WERI-Rb-1 (cell line): Measurements from ENCODE around the gene PRKAG2.
A peak's percentile ranks its signal among the peaks of the same experiment; 100 is the strongest.
"Not testable (repeated sequence)": the region's sequence is repeated elsewhere in the genome, so short reads cannot be mapped to it uniquely, and the experiment has no call there.

Experiments used
- DNase-seq: peaks from one replicate; pipeline ENCODE4 v3.0.0-alpha.2; 2020
- H3K27ac ChIP-seq: fragments of 250-450 bp; sonication (Bioruptor Pico); 2 replicates; pipeline ENCODE4 v1.5.1; 2020; ENCODE audit warnings: mild to moderate bottlenecking, moderate library complexity
- H3K27me3 ChIP-seq: fragments of 250-450 bp; sonication (Bioruptor Pico); 2 replicates; pipeline ENCODE4 v1.5.1; 2021; ENCODE audit warnings: mild to moderate bottlenecking, low read depth, moderate library complexity; ENCODE audit not compliant: insufficient read depth, severe bottlenecking
- H3K36me3 ChIP-seq: fragments of 250-450 bp; sonication (Bioruptor Pico); 2 replicates; pipeline ENCODE4 v1.5.1; 2020; ENCODE audit warnings: mild to moderate bottlenecking, moderate library complexity
- H3K4me3 ChIP-seq: 2 replicates; pipeline ENCODE4 v1.5.1; 2011; ENCODE audit warnings: low read depth, mild to moderate bottlenecking, control low read depth, low read length
- H3K9me3 ChIP-seq: fragments of 250-450 bp; sonication (Bioruptor Pico); 2 replicates; pipeline ENCODE4 v1.5.1; 2021; ENCODE audit warnings: mild to moderate bottlenecking, moderate library complexity; ENCODE audit not compliant: severe bottlenecking
- CTCF ChIP-seq: IDR thresholded peaks from 2 replicates; pipeline ENCODE4 v1.5.1; 2011; ENCODE audit warnings: low read depth, mild to moderate bottlenecking, control low read depth, inconsistent platforms, low read length

The PRKAG2 gene

GRCh38 chr7:151784853-151785680 lies 91.8 kb downstream of the PRKAG2 start:
- Histone ChIP-seq H3K36me3 (no peaks in the 10 kb centered on the region), H3K27ac (no peak overlapping the region), H3K4me3 (no peak overlapping the region), H3K9me3 (no peaks in the 10 kb centered on the region), H3K27me3 (no peaks in the 10 kb centered on the region)
- DNase-seq: no peak
- TF ChIP-seq CTCF: no peak

- Histone ChIP-seq H3K9me3 (no peaks in the 10 kb centered on the region), H3K36me3 (no peaks in the 10 kb centered on the region)
- DNase-seq: no peak
Measured at GRCh38 chr7:151783958-151784575, 92.8 kb downstream of the PRKAG2 start.

GRCh38 chr7:151782598-151783448 lies 94.1 kb downstream of the PRKAG2 start:
- peak; percentile 95 for TF ChIP-seq CTCF
- H3K4me3 ChIP-seq: peak overlapping the region; percentile 11
- H3K9me3 ChIP-seq: no peaks in the 10 kb centered on the region
- H3K36me3 ChIP-seq: no peaks in the 10 kb centered on the region
- H3K27me3 ChIP-seq: no peaks in the 10 kb centered on the region
- H3K27ac ChIP-seq: no peak overlapping the region
- peak; percentile 87 for DNase-seq

More at GRCh38 chr7:151783958-151784575, 92.8 kb downstream of the PRKAG2 start:
- Histone ChIP-seq H3K27ac (no peak overlapping the region), H3K4me3 (no peak overlapping the region), H3K27me3 (no peaks in the 10 kb centered on the region)
- no peak for TF ChIP-seq CTCF

GRCh38 chr7:151782256-151782597 lies 94.7 kb downstream of the PRKAG2 start:
- H3K36me3 ChIP-seq, H3K27me3 ChIP-seq, H3K4me3 ChIP-seq, DNase-seq, H3K9me3 ChIP-seq, H3K27ac ChIP-seq: not testable (repeated sequence)

- Histone ChIP-seq H3K27ac (no peak overlapping the region), H3K9me3 (no peaks in the 10 kb centered on the region), H3K36me3 (no peaks in the 10 kb centered on the region), H3K27me3 (no peaks in the 10 kb centered on the region), H3K4me3 (no peak overlapping the region)
- no peak for DNase-seq
- no peak for TF ChIP-seq CTCF
Measured at GRCh38 chr7:151781161-151781845, 95.6 kb downstream of the PRKAG2 start.

- Histone ChIP-seq H3K27me3 (no peaks in the 10 kb centered on the region), H3K9me3 (no peaks in the 10 kb centered on the region), H3K27ac (no peak overlapping the region), H3K4me3 (no peak overlapping the region), H3K36me3 (no peaks in the 10 kb centered on the region)
- peak; percentile 37 for DNase-seq
- TF ChIP-seq CTCF: no peak
Measured at GRCh38 chr7:151780631-151781030, 96.3 kb downstream of the PRKAG2 start.
